Activated effector memory CD4-positive, alpha-beta T cell treated with Interleukin-2 at 50 U/mL for 16 hours (primary cell): ENCODE results near the gene TRIM44.
"Not testable (repeated sequence)": the region's sequence is repeated elsewhere in the genome, so short reads cannot be mapped to it uniquely, and the experiment has no call there.

Experiments used
- DNase-seq: peaks from one replicate; pipeline ENCODE4 v3.0.0-alpha.2; 2020

TRIM44 gene

DNA sequence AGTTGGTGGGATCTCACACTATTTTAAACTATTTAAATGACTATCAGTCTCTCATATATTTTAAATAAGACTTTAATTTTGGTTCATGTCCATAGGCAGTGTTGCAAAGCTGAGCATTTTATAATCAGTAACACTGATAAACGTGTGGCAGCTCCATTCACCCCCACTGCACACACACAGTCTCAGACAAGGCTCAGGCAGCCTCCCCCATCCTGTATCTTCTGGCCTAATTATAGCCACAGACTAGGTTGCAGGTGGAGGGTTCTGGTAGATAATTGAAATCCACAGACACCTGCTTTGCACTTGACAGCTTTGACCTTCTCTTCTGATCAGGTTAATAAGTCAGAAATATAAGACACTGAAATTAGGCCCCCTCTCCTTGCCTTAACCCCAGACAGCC is 162.8 kb downstream of the TRIM44 start:
- no peak for DNase-seq

DNA sequence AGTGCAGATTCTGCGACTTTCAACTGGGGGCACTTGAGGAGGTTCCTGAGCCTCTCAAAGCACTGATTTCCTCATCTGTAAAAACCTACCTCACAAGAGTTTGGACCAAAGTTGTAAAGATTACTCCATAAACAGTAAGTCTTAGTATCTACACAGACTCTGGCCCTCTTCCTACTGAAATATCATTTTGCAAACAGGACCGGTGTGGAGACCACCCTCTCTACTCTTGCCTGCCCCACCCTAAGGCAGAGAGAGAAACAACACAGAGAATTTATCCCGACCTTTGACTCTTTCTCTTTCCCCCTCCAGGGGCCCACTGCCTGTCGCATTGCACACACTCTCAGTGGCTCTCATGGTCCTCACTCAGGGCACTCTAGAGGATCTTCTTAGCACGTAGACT is 163.4 kb downstream of the TRIM44 start:
- no peak for DNase-seq

DNA sequence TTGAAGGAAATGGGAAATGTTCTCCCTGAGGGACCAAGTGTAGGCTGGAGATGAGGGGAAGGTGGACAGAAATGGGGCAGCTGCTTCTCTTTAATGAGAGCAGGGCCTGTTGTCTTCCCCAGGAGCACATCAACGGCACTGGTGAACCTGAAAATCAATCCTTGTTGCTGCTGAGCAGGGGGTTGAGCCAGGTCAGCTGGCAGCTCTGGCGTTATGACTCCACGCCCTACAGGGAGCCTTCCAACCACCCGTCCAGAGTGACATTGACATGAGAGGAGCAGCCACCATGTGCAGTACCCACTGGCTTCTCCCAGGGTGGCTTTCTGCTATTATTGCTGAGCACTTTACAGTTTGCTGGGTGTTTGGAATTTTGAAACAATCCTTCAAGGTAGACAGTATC is 164.4 kb downstream of the TRIM44 start:
- no peak for DNase-seq

DNA sequence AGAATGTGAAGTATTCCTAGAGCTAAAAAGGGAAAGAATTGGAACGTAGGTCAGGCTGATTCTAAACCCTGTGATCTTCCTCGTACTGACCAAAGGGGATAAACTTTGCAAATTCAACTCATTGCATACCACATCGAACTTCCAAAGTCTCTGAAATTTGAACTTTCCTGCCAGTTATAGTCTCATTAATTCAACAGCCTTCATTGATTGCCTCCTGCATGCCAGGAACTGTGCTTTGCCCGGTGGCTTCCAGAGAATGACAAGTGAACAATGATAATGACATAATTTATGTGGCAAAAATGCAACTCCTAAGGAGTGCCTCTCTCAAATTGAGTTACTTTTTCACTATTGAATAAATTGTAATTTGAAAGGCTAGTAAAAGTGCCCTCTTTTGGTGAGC is 173.6 kb downstream of the TRIM44 start:
- no peak for DNase-seq

DNA sequence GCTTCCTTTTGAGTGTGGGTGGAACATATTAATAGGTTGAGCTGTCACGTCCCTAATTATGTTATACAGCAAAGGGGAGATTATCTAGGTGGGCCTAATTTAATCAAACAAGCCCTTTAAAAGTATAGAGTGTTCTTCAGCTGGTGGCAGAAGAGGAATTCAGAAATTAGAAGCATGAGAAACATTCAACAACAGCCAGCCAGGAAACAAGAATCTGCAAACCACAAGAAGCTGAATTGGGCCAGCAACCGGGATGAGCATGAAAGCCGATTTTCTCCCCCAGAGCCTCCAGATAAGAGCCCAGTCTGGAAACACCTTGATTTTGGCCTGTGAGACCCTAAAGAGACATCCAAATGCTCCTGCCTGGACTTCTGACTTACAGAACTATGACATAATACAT is 175.5 kb downstream of the TRIM44 start:
- DNase-seq, result no peak

DNA sequence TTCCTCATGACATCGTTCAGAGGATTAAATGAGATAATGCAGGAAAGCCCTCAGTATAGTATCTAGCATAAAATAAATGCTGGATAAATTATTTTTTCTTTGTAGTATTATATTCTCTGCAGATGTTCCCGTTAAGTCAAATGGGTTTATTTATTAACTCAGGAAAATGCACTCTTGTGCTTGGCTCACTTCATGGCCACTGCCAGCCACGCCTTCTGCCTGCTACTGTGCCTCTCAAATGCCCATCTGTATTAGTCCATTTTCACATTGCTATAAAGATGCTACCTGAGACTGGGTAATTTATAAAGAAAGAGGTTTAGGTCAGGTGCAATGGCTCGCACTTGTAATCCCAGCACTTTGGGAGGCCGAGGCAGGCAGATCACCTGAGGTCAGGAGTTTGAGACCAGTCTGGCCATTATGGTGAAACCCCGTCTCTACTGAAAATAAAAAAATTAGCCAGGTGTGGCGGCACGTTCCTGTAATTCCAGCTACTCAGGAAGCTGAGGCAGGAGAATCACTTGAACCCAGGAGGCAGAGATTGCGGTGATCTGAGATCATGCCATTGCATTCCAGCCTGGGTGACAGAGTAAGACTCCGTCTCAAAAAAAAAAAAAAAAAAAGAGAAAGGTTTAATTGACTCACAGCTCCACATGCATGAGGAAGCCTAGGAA is 176.3 kb downstream of the TRIM44 start:
- DNase-seq, result not testable (repeated sequence)

DNA sequence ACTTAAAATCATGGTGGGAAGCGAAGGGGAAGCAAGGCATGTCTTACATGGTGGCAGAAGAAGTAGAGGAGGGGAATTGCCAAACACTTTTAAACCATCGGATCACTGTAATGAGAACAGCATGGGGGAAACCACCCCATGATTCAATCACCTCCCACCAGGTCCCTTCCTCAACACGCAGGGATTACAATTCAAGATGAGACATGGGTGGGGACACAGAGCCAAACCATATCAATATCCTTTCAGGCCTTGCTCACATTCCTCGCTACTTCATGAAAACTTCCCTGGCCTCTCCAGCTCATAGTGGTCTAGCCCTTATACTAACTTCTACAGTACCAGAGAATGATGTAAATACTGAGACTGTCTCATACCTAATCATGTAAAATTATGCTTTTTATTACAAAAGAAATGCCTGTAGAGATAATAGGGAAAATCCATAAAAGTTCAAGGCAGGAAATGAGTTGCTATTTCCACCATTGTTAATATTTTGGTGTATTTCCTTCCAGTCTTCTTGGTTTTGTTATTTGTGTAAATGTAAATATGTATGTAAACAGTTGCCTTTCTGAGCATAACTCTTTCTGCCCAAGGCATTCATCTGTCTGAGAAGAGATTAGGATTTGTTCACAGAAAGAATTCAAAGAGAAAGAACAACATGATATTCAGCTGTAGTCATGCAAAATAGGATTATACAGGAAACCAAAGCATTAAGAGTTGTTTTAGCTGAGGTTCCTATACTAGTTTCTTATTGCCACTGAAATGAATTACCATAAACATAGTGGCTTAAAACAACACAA is 177.0 kb downstream of the TRIM44 start:
- DNase-seq, result no peak

DNA sequence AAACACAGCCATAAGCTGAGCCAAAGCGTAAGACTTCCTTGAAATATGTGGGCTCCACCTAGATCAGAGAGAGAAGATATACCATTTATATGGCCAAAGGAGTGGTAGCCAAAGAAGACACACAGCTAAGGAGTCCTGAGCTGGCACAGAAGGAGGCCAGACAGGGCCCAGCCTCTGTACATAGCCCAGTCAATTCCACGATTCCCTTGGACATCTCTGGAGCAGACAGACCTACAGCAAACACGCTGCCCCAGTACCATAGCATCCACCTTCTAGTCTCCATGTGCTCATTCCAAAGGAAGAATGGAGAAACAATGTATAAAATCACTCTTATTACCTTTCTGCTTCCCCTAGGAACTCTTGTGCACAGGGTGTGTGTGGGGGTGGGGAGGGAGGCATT is 179.2 kb downstream of the TRIM44 start:
- no peak for DNase-seq

DNA sequence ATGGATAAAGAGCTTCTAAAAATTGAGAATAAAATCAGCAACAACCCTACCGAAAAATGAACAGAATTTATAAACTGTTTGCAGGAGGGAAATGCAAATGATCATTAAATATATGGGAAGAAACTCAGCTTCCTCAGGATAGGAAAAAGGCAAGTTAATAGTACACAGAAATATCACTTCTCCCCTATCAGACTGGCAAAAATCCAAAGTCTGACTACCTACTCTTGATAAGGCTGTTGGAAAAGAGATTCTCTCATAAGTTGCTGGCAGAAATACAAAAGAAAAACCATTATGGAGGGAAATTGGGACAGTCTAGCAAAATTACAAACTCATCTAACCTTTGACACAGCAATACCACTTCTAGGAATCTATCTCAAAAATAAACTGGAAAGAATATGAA is 180.4 kb downstream of the TRIM44 start:
- DNase-seq, result no peak

DNA sequence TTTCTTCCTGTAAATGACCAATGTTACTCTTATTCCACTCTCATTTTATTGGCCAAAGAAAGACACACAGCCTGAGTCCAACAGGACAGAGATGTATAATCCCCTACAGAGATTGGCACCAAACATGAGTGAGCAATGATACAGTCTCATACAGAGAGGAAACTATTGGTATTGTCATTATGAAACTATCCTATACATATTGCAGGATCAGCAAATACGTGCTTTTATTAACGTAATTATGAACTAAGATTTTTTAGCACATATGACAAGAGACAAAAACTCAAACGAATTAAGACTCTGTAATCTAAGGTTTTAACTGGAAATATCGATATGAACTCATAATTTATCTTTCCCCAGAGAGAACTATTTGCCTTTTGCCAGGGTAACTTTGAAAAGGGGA is 182.0 kb downstream of the TRIM44 start:
- no peak for DNase-seq

DNA sequence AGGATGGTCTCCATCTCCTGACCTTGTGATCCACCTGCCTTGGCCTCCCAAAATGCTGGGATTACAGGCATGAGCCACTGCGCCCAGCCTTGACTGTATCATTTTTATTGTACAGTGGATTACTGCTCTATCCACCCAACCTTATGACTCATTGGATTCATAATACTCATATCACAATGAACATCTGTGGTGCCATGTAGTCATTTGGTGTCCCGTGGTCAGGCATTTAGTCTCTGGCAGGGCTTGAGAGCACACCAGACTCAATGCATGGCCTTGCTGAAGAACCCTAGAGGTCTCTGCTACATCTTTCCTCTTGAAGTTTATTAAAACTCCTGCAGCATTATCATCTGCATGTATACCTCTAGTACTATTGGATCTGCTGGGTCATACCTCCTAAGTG is 183.3 kb downstream of the TRIM44 start:
- no peak for DNase-seq

DNA sequence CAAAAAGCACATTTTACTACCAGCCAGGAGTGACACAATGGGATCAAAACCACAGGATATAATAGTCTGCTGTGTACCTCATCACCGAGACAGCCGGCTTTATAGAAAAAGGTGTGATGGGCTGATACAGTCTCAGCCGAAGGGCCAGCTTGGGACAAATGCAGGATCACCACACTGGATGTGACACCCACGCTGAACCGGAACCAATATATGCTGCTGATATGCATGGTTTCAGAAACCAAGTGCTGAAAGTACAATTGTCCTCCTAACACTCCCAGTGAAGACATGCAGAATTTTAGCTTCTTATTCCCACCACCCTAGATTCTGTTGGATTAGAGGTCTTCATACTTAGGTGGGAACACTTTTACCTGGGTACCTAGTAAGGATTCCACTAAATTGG is 184.3 kb downstream of the TRIM44 start:
- DNase-seq, result no peak

DNA sequence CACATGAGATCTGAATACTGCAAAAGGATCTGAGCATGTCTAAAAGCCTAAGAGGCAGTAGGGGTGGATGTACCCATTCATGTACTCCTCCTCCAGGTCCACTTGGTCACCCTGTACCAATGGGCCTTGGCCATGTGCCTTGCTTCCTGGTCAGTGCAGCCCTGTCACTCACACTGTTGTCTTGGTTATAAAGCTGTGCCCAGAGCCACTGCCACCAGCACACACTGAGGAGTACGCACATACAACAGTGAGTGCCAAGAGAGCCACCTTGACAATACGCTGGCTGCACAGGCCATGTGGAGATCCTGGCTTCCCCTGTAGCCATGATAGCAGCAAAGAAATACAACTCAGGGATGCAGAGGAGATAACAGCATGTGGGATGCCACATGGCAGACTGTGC is 184.9 kb downstream of the TRIM44 start:
- no peak for DNase-seq

DNA sequence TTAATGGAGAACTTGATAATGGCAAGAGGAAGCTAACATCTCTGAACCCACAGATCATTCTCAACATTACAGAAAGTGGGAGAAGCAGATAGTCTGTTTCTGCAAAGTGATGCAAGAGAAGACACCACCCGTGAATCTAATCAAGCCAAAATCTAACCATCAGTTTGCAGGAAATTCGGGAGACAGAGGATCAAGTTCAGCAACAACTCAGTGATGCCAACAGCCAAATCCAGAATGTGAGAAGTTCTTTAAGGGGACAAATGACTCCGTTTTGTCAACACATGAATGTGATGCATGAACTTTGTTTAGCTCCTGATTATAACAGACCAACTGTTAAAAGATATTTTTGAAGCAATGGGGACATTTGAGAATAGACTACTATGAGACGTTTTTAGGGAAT is 186.0 kb downstream of the TRIM44 start:
- no peak for DNase-seq

DNA sequence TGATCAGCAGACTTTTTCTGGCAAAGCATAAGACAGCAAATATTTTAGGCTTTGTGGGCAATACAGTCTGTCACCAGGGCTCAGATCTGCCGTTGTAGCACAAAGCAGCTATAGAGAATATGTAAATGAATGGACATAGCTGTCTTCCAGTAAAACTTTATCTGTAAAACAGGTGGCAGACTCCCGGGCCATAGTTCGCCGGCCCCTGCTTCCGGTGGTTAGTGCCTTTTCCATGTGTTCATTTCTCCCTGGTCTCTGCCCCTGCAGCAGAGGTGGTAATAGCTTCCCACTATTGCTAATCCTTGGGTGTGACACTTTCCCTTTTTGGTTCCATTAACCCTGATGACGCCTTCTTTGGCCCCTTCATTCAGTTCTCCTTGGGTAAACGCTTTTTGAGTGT is 187.6 kb downstream of the TRIM44 start:
- no peak for DNase-seq

DNA sequence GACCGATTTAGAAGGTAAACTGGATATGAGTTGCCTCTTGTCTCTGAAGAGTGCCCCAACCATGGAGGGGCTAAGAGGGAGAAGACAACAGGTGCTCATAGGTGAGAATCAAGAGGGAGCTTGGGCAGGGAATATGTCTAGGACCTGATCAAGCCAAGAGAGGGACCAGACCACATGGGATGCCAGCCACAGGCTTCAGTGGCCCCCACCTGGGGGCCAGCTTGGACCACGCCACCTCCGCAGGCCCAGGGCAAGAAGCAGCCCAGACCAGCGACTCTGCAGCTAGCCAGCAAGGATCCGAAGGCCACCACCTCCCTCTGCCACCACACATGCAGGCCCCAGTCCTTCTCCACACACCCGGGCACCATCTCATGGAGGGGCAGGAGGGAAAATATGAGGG is 188.8 kb downstream of the TRIM44 start:
- DNase-seq, result no peak

DNA sequence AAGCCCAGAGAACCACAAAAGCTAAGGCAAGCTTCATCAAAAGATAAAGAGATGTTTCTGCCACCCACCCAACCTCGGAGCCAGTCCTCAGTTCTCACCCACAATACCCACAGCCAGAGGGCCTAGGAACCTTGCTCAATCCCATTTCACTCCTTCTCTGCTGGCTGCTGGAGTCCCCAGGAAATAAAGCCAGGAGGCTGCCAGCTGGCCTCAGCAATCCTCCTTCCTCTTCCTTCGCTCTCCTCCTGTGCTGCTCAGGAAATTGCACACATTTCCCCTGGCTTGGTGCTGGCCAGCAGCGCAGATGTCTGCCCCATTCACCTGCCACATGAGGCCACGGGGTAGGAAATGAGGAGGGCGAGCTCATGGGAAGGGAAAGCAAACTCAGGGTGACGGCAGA is 189.5 kb downstream of the TRIM44 start:
- no peak for DNase-seq

DNA sequence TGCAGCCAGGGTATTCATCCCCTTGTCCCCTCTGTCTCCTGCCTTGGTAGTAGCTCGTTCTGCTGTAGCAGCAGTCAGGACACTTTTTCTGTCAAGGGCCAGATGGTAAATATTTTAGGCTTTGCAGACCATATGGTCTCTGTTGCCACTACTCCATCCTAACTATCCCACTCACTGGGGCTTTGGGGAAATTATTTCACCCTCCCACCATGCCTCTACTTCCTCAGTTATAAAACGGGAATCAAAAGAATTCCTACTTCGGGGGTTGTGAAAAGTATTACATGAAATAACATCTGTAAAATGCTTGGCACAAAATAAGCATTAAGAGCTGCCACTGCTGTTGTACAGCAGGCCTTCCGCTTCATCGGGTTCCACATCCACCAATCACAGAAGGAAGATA is 191.4 kb downstream of the TRIM44 start:
- no peak for DNase-seq

DNA sequence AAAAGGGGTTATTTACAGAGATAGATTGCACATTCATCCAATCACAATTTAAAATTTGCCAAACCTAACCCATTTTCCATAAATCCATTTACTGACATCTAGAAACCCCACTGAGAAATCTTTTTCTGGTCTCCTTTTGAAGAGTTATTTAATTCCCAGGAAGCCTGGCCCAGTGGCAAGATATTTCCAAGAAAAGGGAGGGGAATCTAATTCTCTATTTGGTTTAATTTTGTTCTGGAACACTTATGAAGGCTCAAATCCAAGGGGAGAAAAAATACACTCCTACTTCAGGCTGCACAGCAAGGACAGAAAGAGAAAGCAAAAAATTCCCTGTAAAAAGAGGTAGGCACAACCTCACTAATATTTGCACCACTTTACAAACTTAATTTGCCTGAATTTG is 193.1 kb downstream of the TRIM44 start:
- no peak for DNase-seq

DNA sequence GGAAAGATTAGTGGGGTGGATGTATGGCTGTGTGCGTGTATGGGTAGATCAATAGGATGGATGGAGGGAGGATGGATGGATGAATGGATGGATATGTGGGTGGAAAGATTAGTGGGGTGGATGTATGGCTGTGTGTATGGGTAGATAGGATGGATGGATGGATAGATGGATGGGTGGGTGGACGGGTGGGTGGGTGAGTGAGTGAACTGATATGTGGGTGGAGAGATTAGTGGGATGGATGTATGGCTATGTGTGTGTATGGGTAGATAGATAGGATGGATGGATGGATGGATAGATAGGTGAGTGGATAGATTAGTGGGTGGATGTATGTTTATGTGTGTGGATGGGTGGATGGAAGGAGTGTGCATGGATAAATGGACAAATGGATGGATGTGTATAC is 193.7 kb downstream of the TRIM44 start:
- no peak for DNase-seq

DNA sequence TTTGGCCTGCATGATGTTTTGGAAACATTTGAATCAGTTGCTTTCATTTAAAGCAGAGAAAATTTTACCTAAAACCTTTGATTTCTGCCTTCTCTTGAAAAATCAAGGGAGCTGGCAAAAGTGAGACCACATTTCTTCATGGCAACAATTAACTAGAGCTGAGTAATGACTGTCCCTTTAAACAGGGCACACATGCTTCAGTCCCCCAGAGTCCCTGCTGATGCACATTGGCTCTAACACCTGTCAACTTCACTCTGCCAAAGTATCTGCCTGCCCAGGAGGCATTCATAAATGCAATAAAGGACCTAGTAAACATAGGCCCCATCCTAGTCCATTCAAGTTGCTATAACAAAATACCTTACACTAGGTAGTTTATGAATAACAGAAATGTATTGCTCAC is 194.2 kb downstream of the TRIM44 start:
- DNase-seq, result no peak

DNA sequence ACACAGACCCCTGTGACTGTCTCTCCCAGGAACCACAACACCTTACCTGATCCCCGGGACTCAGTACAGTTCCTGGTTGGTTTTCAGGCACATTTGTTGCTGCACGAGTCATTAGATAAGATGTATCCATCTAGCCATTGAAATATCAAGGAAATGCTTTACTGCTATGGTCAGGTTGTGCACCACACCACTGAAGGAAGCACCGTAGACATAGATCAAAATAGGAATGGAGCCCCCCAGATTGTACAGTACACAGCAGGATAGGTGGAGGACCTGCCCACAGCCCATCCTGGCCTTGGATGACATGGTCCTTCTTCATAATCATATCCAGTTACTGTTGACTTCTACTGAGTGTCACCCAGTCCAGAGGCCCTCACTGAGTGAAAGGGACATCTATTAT is 195.3 kb downstream of the TRIM44 start:
- no peak for DNase-seq

DNA sequence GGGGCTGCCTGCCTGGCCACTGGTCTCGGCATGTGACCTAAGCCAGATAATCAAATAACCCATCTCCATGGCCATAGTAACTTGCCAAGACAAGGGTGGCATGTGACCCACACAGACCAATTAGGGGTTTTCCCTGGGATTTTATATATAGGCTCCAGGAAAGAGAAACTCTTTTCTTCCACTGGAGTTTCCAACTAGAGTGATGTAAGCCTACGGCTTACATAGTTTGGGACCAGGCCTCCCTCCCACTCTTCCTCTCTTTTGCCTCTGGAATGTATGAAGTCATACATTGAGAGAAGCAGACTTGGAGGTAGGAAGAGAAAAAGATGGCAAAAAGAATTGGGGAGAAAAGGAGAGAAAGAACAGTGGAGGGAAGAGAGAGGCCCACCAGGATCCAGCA is 196.7 kb downstream of the TRIM44 start:
- DNase-seq, result no peak

DNA sequence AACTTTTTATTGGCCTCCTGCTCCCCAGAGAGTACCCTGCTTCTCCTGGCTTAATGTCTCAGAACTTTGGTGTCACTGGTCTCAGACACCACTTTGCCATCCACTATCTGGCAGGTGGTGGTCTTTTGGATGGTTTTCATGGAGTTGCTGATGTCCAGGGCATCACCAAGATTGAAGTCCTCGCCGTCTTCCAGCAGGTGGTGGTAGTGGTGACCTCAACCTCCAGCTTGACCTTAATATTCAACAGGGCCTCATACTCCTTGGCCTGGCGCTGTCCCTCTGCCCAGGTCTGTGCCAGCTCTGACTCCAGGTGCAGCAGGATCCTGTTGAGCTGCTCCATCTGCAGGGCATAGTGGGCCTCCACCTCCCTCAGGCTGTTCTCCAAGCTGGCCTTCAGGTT is 197.6 kb downstream of the TRIM44 start:
- DNase-seq, result not testable (repeated sequence)

DNA sequence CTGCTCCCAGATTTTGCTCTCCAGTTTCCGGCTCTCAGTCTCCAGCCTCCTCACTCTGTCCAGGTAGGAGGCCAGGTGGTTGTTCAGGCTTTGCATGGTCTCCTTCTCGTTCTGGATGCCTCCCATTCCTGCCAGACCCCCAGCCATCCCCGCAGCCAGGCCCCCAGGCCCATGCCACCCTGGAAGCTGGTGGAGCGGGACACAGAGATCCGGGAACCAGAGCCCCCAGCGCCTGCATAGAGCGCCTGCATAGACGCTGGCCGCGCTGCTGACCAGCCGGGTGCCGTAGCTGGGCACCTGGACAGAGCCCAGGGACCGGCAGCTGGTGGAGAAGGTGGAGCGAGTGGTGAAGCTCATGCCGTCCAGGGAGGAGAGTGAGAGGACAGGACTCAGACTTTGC is 198.6 kb downstream of the TRIM44 start:
- no peak for DNase-seq
